ENCODE results near the gene NARF.

NARF gene

GRCh38 chr17:82419540-82419939 lies 39.0 kb upstream of the NARF start:
- H3K4me3 ChIP-seq (ENCODE audit: low read depth, low read length) = peak overlapping the region; percentile 84

GRCh38 chr17:82424001-82424862 lies 34.3 kb upstream of the NARF start:
- TF ChIP-seq CTCF (IDR thresholded peaks at IDR 0.05; ENCODE audit: borderline replicate concordance, insufficient read depth, low read depth, low read length) = peak; percentile 62
- H3K4me3 ChIP-seq (ENCODE audit: low read depth, low read length) = no peak overlapping the region

More at GRCh38 chr17:82419540-82419939, 39.0 kb upstream of the NARF start:
- no peak for TF ChIP-seq CTCF (IDR thresholded peaks at IDR 0.05; ENCODE audit: borderline replicate concordance, insufficient read depth, low read depth, low read length)

- no peak for TF ChIP-seq CTCF (IDR thresholded peaks at IDR 0.05; ENCODE audit: borderline replicate concordance, insufficient read depth, low read depth, low read length)
These were observed 33.7 kb upstream of the NARF start for GRCh38 chr17:82424863-82425159.

GRCh38 chr17:82428546-82428945 lies 30.0 kb upstream of the NARF start:
- no peak for TF ChIP-seq CTCF (IDR thresholded peaks at IDR 0.05; ENCODE audit: borderline replicate concordance, insufficient read depth, low read depth, low read length)
- H3K4me3 ChIP-seq (ENCODE audit: low read depth, low read length) = no peak overlapping the region

More at GRCh38 chr17:82424863-82425159, 33.7 kb upstream of the NARF start:
- no peak overlapping the region for H3K4me3 ChIP-seq (ENCODE audit: low read depth, low read length)

GRCh38 chr17:82429824-82430223 lies 28.7 kb upstream of the NARF start:
- no peak overlapping the region for H3K4me3 ChIP-seq (ENCODE audit: low read depth, low read length)
- no peak for TF ChIP-seq CTCF (IDR thresholded peaks at IDR 0.05; ENCODE audit: borderline replicate concordance, insufficient read depth, low read depth, low read length)

- TF ChIP-seq CTCF (IDR thresholded peaks at IDR 0.05; ENCODE audit: borderline replicate concordance, insufficient read depth, low read depth, low read length) = no peak
These were observed 26.5 kb upstream of the NARF start for GRCh38 chr17:82432017-82432416.

DNA sequence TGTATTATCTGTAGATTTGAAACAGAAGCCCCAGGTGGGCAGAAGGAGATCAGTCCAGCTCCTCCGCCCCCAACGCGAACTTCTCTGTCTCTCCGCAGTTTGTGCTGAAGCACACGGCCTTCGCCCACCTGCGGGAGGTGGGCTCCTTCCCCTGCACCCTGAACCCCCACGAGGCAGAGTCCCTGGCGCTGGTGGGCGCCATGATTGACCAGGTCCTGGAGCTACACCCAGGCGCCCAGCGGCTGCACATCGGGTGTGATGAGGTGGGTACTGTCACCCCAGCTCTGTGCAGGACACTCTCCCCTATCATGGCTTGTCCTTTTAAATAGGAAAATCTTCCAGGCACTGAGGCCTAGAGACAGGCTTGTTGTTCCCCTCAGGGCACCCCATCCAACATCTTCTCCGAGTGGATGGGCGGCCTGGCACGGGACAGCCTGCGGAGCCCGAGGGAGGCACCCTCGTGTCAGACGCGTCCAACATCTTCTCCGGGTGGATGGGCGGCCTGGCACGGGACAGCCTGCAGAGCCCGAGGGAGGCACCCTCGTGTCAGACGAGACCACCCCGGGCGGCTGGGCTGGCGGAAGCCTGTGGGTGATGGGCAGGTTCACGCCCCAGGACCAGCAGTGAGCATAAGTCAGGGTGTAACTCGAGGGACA lies 24.9 kb upstream of the NARF start:
- no peak overlapping the region for H3K4me3 ChIP-seq (ENCODE audit: low read depth, low read length)
- no peak for TF ChIP-seq CTCF (IDR thresholded peaks at IDR 0.05; ENCODE audit: borderline replicate concordance, insufficient read depth, low read depth, low read length)

More at GRCh38 chr17:82432017-82432416, 26.5 kb upstream of the NARF start:
- no peak overlapping the region for H3K4me3 ChIP-seq (ENCODE audit: low read depth, low read length)

Data from GM12875 (cell line).